Ovary (tissue), 9 donors: ENCODE results near the gene ZNF718. TPM values are rescaled to one million over a fixed set of nuclear protein-coding genes. Genes with fewer than 3 reads are reported as not detected.
"Not testable (repeated sequence)": the region's sequence is repeated elsewhere in the genome, so short reads cannot be mapped to it uniquely, and the experiment has no call there.

Experiments used
- DNase-seq, 5 donors: peaks; one replicate each; pipeline ENCODE4 v3.0.0-alpha.2; 2019 to 2020
- H3K27ac ChIP-seq, 2 donors: fragments of 200-600 bp; one replicate each; pipeline versions ENCODE4 v1.5.1 to v1.8.0; 2019 to 2022
- H3K27me3 ChIP-seq: fragments of 200-600 bp; one replicate; pipeline ENCODE4 v1.8.0; 2022
- H3K36me3 ChIP-seq: fragments of 200-600 bp; sonication (generic); one replicate; pipeline ENCODE4 v1.5.1; 2019
- H3K4me1 ChIP-seq: one replicate; pipeline ENCODE4 v1.8.1; 2013; ENCODE audit warnings: mild to moderate bottlenecking, moderate library complexity; ENCODE audit not compliant: insufficient read depth
- H3K4me3 ChIP-seq: fragments of 200-600 bp; sonication (generic); one replicate; pipeline ENCODE4 v1.5.1; 2017
- H3K9me3 ChIP-seq, 2 donors: fragments of 200-600 bp in 1 of 2; sonication (generic) in 1 of 2; one replicate each; pipeline versions ENCODE4 v1.5.1 to v1.8.1; 2013 to 2019; ENCODE audit warnings: mild to moderate bottlenecking in 1 of 2, moderate library complexity in 1 of 2
- CTCF ChIP-seq, 3 donors: fragments of 450-650 bp in 2 of 3; fragments of 200-600 bp in 1 of 3; IDR thresholded peaks; one replicate each; pipeline versions ENCODE4 v1.5.1 to v1.8.0; 2016 to 2022; ENCODE audit warnings: antibody characterized with exemption in 3 of 3, mild to moderate bottlenecking in 1 of 3
- EP300 ChIP-seq: sonication (generic); formaldehyde crosslinking; IDR thresholded peaks from one replicate; pipeline ENCODE4 v1.6.1; 2017; ENCODE audit warnings: antibody characterized with exemption
- POLR2A ChIP-seq: fragments of 450-650 bp; IDR thresholded peaks from one replicate; pipeline ENCODE4 v1.6.1; 2017; ENCODE audit warnings: antibody characterized with exemption, mild to moderate bottlenecking, moderate library complexity
- WGBS, 3 donors: extraction: QIAGEN DNeasy Blood & Tissue Kit in 1 of 3; methylation state at CpG; one replicate each; pipeline versions ENCODE4 v1.1.5 to v1.1.7; 2013 to 2017; 5-methylcytosine and 5-hydroxymethylcytosine counted together
- intact Hi-C, 4 donors: fragments of 100-400 bp; cut with DNase I; formaldehyde crosslinking; loops; one replicate each; pipeline versions ENCODE4 v1.11.0 to v1.15.1; 2022 to 2023
- polyA plus RNA-seq, 2 donors: library from polyadenylated mRNA; stranded (reverse); fragments of 200-250 nt in 1 of 2; fragments of 350-450 nt in 1 of 2; fragmentation: Illumina TruSeq in 1 of 2; extraction: RNeasy Lipid Tissue Mini Kit (QIAGEN cat#74804) in 1 of 2; gene quantifications; one replicate each; pipeline ENCODE4 v1.2.3, GENCODE V29; 2013 to 2014
- total RNA-seq, 7 donors: library from RNA; depleted of rRNA in 2 of 7; stranded (reverse); fragments of >200 nt in 2 of 7; fragmentation: NEBNext Ultra II Directional in 3 of 7; extraction: Animal tissue kit (Norgen Biotek cat#: 25700) in 3 of 7; gene quantifications; one replicate each; pipeline versions ENCODE4 v1.1.0 to v1.2.4, GENCODE V29; 2016 to 2023
- donor health status: DM: no; HTN: no; CAD: no; lungs with moderate emphysema.
- donor health status: DM: no; HTN: no; CAD: no.
- donor health status: Bipolar disorder and iron deficiency.
- donor health status: DM: yes; HTN: yes; CAD: no.
- donor health status: DM: no; HTN: no; CAD: no.
- donor health status: DM: yes; HTN: yes; CAD: no.

The ZNF718 gene
- total and polyA plus RNA-seq, 9 donors, result 2.5 to 12.4 (median 7.3) TPM

GRCh38 chr4:146621-147020 lies 22.3 kb downstream of the ZNF718 start:
- DNase-seq, result no peak
- Histone ChIP-seq H3K4me1 (no peaks in the 10 kb centered on the region), H3K36me3 (no peaks in the 10 kb centered on the region), H3K27me3 (no peaks in the 10 kb centered on the region), H3K9me3 (peaks cover 0 to 39% of the 10 kb centered on the region in 2 donors), H3K27ac (no peak overlapping the region), H3K4me3 (no peak overlapping the region)
- 92 to 96% (median 94%) methylated on average over 1 of the region's 1 CpG for WGBS, 3 donors
- TF ChIP-seq CTCF (IDR thresholded peaks at IDR 0.05) (no peak), EP300 (no peak), POLR2A (no peak)
- intact Hi-C loops, result no loop called here

GRCh38 chr4:147233-147632 lies 22.9 kb downstream of the ZNF718 start:
- 98 to 100% (median 98%) methylated on average over 4 of the region's 4 CpGs for WGBS, 3 donors
- H3K27me3 ChIP-seq, result no peaks in the 10 kb centered on the region
- no peak overlapping the region for H3K27ac ChIP-seq
- peaks cover 0 to 40% of the 10 kb centered on the region in 2 donors for H3K9me3 ChIP-seq
- H3K4me3 ChIP-seq, result no peak overlapping the region
- no peaks in the 10 kb centered on the region for H3K36me3 ChIP-seq
- H3K4me1 ChIP-seq, result no peaks in the 10 kb centered on the region
- intact Hi-C loops, result no loop called here
- no peak for DNase-seq
- TF ChIP-seq EP300 (no peak), CTCF (IDR thresholded peaks at IDR 0.05) (no peak), POLR2A (no peak)

GRCh38 chr4:161496-162284 lies 37.4 kb downstream of the ZNF718 start:
- no peak for TF ChIP-seq CTCF (IDR thresholded peaks at IDR 0.05)
- TF ChIP-seq POLR2A, result no peak
- TF ChIP-seq EP300, result no peak
- no peak overlapping the region for H3K4me3 ChIP-seq
- WGBS, 3 donors, result 97 to 98% (median 98%) methylated on average over 4 of the region's 4 CpGs
- peaks cover 17 to 28% of the 10 kb centered on the region in 2 donors for H3K9me3 ChIP-seq
- no peaks in the 10 kb centered on the region for H3K4me1 ChIP-seq
- no peak overlapping the region for H3K27ac ChIP-seq
- intact Hi-C loops, result no loop called here
- no peaks in the 10 kb centered on the region for H3K27me3 ChIP-seq
- no peaks in the 10 kb centered on the region for H3K36me3 ChIP-seq
- DNase-seq, result no peak

GRCh38 chr4:169640-170039 lies 45.3 kb downstream of the ZNF718 start:
- 97 to 98% (median 97%) methylated on average over 3 of the region's 3 CpGs for WGBS, 3 donors

GRCh38 chr4:171318-171717 lies 47.0 kb downstream of the ZNF718 start:
- H3K4me3 ChIP-seq, intact Hi-C loops, H3K27ac ChIP-seq, H3K36me3 ChIP-seq, H3K27me3 ChIP-seq, H3K4me1 ChIP-seq, DNase-seq: not testable (repeated sequence)
- peaks cover 0 to 32% of the 10 kb centered on the region in 2 donors for H3K9me3 ChIP-seq
- 94 to 99% (median 98%) methylated on average over 10 of the region's 10 CpGs for WGBS, 3 donors

More at GRCh38 chr4:169640-170039, 45.3 kb downstream of the ZNF718 start:
- H3K9me3 ChIP-seq, result peaks cover 4 to 28% of the 10 kb centered on the region in 2 donors
- H3K4me1 ChIP-seq, H3K4me3 ChIP-seq, DNase-seq, H3K36me3 ChIP-seq, intact Hi-C loops, H3K27ac ChIP-seq, H3K27me3 ChIP-seq: not testable (repeated sequence)
